ENCODE results near the gene TNNT3.

- TF ChIP-seq, protein P1, sequence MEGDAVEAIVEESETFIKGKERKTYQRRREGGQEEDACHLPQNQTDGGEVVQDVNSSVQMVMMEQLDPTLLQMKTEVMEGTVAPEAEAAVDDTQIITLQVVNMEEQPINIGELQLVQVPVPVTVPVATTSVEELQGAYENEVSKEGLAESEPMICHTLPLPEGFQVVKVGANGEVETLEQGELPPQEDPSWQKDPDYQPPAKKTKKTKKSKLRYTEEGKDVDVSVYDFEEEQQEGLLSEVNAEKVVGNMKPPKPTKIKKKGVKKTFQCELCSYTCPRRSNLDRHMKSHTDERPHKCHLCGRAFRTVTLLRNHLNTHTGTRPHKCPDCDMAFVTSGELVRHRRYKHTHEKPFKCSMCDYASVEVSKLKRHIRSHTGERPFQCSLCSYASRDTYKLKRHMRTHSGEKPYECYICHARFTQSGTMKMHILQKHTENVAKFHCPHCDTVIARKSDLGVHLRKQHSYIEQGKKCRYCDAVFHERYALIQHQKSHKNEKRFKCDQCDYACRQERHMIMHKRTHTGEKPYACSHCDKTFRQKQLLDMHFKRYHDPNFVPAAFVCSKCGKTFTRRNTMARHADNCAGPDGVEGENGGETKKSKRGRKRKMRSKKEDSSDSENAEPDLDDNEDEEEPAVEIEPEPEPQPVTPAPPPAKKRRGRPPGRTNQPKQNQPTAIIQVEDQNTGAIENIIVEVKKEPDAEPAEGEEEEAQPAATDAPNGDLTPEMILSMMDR (conservative IDR thresholded peaks at IDR 0.05; ENCODE audit: low read depth, low read length) = no peak
- TF ChIP-seq EZH2phosphoT487 (IDR thresholded peaks at IDR 0.05; ENCODE audit: borderline replicate concordance, low read length) = no peak
Observed at GRCh38 chr11:1939006-1939625, 19.6 kb downstream of the TNNT3 start.
